ENCODE results near the gene BTBD19.

DNA sequence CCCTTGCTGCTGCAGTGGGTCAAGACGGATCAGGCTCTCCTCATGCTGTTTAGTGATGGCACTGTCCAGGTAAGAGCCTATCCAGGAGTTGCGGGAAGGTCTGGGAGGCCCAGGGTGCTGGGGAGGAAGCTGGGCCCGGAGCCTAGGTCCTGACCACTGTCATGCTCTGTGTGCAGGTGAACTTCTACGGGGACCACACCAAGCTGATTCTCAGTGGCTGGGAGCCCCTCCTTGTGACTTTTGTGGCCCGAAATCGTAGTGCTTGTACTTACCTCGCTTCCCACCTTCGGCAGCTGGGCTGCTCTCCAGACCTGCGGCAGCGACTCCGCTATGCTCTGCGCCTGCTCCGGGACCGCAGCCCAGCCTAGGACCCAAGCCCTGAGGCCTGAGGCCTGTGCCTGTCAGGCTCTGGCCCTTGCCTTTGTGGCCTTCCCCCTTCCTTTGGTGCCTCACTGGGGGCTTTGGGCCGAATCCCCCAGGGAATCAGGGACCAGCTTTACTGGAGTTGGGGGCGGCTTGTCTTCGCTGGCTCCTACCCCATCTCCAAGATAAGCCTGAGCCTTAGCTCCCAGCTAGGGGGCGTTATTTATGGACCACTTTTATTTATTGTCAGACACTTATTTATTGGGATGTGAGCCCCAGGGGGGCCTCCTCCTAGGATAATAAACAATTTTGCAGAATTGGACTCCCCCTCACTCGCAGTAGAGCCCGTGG lies 2.9 kb upstream of the BTBD19 start:
- TF ChIP-seq, protein P1, sequence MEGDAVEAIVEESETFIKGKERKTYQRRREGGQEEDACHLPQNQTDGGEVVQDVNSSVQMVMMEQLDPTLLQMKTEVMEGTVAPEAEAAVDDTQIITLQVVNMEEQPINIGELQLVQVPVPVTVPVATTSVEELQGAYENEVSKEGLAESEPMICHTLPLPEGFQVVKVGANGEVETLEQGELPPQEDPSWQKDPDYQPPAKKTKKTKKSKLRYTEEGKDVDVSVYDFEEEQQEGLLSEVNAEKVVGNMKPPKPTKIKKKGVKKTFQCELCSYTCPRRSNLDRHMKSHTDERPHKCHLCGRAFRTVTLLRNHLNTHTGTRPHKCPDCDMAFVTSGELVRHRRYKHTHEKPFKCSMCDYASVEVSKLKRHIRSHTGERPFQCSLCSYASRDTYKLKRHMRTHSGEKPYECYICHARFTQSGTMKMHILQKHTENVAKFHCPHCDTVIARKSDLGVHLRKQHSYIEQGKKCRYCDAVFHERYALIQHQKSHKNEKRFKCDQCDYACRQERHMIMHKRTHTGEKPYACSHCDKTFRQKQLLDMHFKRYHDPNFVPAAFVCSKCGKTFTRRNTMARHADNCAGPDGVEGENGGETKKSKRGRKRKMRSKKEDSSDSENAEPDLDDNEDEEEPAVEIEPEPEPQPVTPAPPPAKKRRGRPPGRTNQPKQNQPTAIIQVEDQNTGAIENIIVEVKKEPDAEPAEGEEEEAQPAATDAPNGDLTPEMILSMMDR (conservative IDR thresholded peaks at IDR 0.05; ENCODE audit: low read depth, low read length) = no peak
- TF ChIP-seq NFE2L2 (IDR thresholded peaks at IDR 0.05; ENCODE audit: low read depth, low read length) (no peak), CEBPB (IDR thresholded peaks at IDR 0.05; ENCODE audit: low read depth, low read length) (no peak), FOS (IDR thresholded peaks at IDR 0.05; ENCODE audit: low read depth, low read length) (no peak), USF2 (IDR thresholded peaks at IDR 0.05; ENCODE audit: low read depth, low read length) (no peak), POLR2A (IDR thresholded peaks at IDR 0.05; ENCODE audit: low read depth, low read length) (no peak; the same call in 1 of the 2 replicates)

All from IMR-90 (cell line).